CD14-positive monocyte (primary cell): ENCODE data around the gene OR4S2. TPM values are rescaled to one million over a fixed set of nuclear protein-coding genes. Genes with fewer than 3 reads are reported as not detected.

Source experiments
- DNase-seq, 3 donors: peaks; one replicate each; pipeline ENCODE4 v3.0.0-alpha.2; 2011 to 2022
- H2AFZ ChIP-seq: 2 replicates; pipeline ENCODE4 v1.6.0; 2012; ENCODE audit warnings: mild to moderate bottlenecking, low read depth, low read length, inconsistent platforms; ENCODE audit not compliant: insufficient read depth, poor library complexity, severe bottlenecking
- H3K27ac ChIP-seq, 2 donors: 1 replicate in 1 of 2; 2 replicates in 1 of 2; pipeline ENCODE4 v1.5.1; 2012 to 2013; ENCODE audit warnings: low read length in 2 of 2, control low read depth in 1 of 2, inconsistent platforms in 1 of 2, low read depth in 1 of 2, mild to moderate bottlenecking in 1 of 2
- H3K27me3 ChIP-seq, 2 donors: one replicate each; pipeline versions ENCODE4 v1.6.0 to v1.6.1; 2011 to 2013; ENCODE audit warnings: low read length in 2 of 2; ENCODE audit not compliant: control insufficient read depth in 2 of 2, insufficient read depth in 2 of 2
- H3K36me3 ChIP-seq, 2 donors: replicated peaks in 1 of 2; 1 replicate in 1 of 2; 2 replicates in 1 of 2; pipeline versions ENCODE4 v1.5.1 to v1.6.1; 2012 to 2013; ENCODE audit warnings: low read length in 2 of 2, control low read depth in 1 of 2, inconsistent platforms in 1 of 2, mild to moderate bottlenecking in 1 of 2; ENCODE audit not compliant: insufficient read depth in 2 of 2, control insufficient read depth in 1 of 2
- H3K4me1 ChIP-seq, 2 donors: 1 replicate in 1 of 2; 2 replicates in 1 of 2; pipeline versions ENCODE4 v1.5.1 to v1.6.1; 2012 to 2013; ENCODE audit warnings: low read length in 2 of 2, control low read depth in 1 of 2, inconsistent platforms in 1 of 2, mild to moderate bottlenecking in 1 of 2, moderate library complexity in 1 of 2; ENCODE audit not compliant: insufficient read depth in 2 of 2, control insufficient read depth in 1 of 2
- H3K4me2 ChIP-seq: replicated peaks from 2 replicates; pipeline ENCODE3; 2012; ENCODE audit warnings: low read length, moderate library complexity, mild to moderate bottlenecking; ENCODE audit not compliant: poor library complexity, severe bottlenecking; ENCODE audit errors: extremely low read depth
- H3K4me3 ChIP-seq, 3 experiments: fragments of 200-600 bp in 1 of 3; sonication (generic) in 1 of 3; replicated peaks in 1 of 3; 1 replicate in 2 of 3; 2 replicates in 1 of 3; pipeline ENCODE4 v1.5.1; 2011 to 2013; ENCODE audit warnings: low read length in 3 of 3, mild to moderate bottlenecking in 3 of 3, control low read depth in 2 of 3, low read depth in 2 of 3, inconsistent platforms in 1 of 3, moderate library complexity in 1 of 3
- H3K79me2 ChIP-seq: 2 replicates; pipeline ENCODE4 v1.6.0; 2012; ENCODE audit warnings: mild to moderate bottlenecking, control low read depth, inconsistent platforms, low read length, moderate library complexity; ENCODE audit not compliant: insufficient read depth
- H3K9ac ChIP-seq: 2 replicates; pipeline ENCODE4 v1.6.0; 2017; ENCODE audit warnings: low read length, mild to moderate bottlenecking; ENCODE audit not compliant: insufficient read depth, poor library complexity, severe bottlenecking
- H3K9me3 ChIP-seq, 2 donors: replicated peaks in 1 of 2; 1 replicate in 1 of 2; 2 replicates in 1 of 2; pipeline versions ENCODE4 v1.5.1 to v1.6.1; 2012 to 2013; ENCODE audit warnings: low read length in 2 of 2, control low read depth in 1 of 2; ENCODE audit not compliant: control insufficient read depth in 1 of 2, insufficient read depth in 1 of 2
- H4K20me1 ChIP-seq: 2 replicates; pipeline ENCODE4 v1.6.0; 2012; ENCODE audit warnings: mild to moderate bottlenecking, low read length, control low read depth, moderate library complexity; ENCODE audit not compliant: insufficient read depth
- H3K27ac Mint-ChIP-seq, 7 donors: one replicate each; pipeline ENCODE4 v1.8.0; 2020; ENCODE audit warnings: mild to moderate bottlenecking in 7 of 7, mixed read lengths in 7 of 7, moderate library complexity in 6 of 7, inconsistent platforms in 2 of 7
- H3K27me3 Mint-ChIP-seq, 3 donors: one replicate each; pipeline ENCODE4 v1.8.0; 2021 to 2022; ENCODE audit warnings: low read depth in 3 of 3, mild to moderate bottlenecking in 3 of 3, mixed read lengths in 3 of 3, moderate library complexity in 3 of 3, inconsistent platforms in 1 of 3
- H3K36me3 Mint-ChIP-seq, 2 donors: one replicate each; pipeline ENCODE4 v1.8.0; 2020; ENCODE audit warnings: mixed read lengths in 2 of 2, inconsistent platforms in 1 of 2, mild to moderate bottlenecking in 1 of 2
- H3K4me1 Mint-ChIP-seq: one replicate; pipeline ENCODE4 v1.8.0; 2020; ENCODE audit warnings: mild to moderate bottlenecking, mixed read lengths
- H3K4me3 Mint-ChIP-seq, 2 donors: one replicate each; pipeline ENCODE4 v1.8.0; 2020; ENCODE audit warnings: mild to moderate bottlenecking in 2 of 2, mixed read lengths in 2 of 2, moderate library complexity in 1 of 2
- H3K9me3 Mint-ChIP-seq, 7 donors: one replicate each; pipeline ENCODE4 v1.8.0; 2020 to 2022; ENCODE audit warnings: mixed read lengths in 7 of 7, mild to moderate bottlenecking in 6 of 7, moderate library complexity in 6 of 7, inconsistent platforms in 2 of 7
- CTCF ChIP-seq: fragments of 200-600 bp; IDR thresholded peaks from one replicate; pipeline ENCODE4 v1.8.0; 2022; ENCODE audit warnings: antibody characterized with exemption, mild to moderate bottlenecking
- WGBS: methylation state at CpG from one replicate; pipeline ENCODE4 v1.1.5; 2013; ENCODE audit warnings: missing lambda C conversion rate; ENCODE audit not compliant: insufficient coverage; 5-methylcytosine and 5-hydroxymethylcytosine counted together
- intact Hi-C, 2 donors: fragments of 100-400 bp; cut with micrococcal nuclease; formaldehyde crosslinking; loops; one replicate each; pipeline versions ENCODE4 v1.15.0 to v1.15.1; 2023
- polyA plus RNA-seq, 3 donors: library from polyadenylated mRNA; depleted of rRNA in 1 of 3; unstranded in 2 of 3; stranded (reverse) in 1 of 3; fragments of 300-500 nt in 2 of 3; fragments of >200 nt in 1 of 3; fragmentation: Illumina TruSeq in 2 of 3; gene quantifications; 1 replicate in 2 of 3; 2 replicates in 1 of 3; pipeline ENCODE4 v1.2.3, GENCODE V29; 2012 to 2021

Gene OR4S2
- polyA plus RNA-seq, 3 donors, result not detected

- no peak overlapping the region for H3K27ac ChIP-seq
- no peaks in the 10 kb centered on the region for H3K36me3 ChIP-seq
- no peak overlapping the region for H3K4me3 ChIP-seq
- H3K4me3 Mint-ChIP-seq, result no peak overlapping the region
- no peaks in the 10 kb centered on the region for H3K79me2 ChIP-seq
- H3K9ac ChIP-seq, result no peak overlapping the region
- no peak overlapping the region for H2AFZ ChIP-seq
- DNase-seq, result no peak
- no peak overlapping the region for H3K27ac Mint-ChIP-seq
- no peaks in the 10 kb centered on the region for H3K9me3 ChIP-seq
- H3K9me3 Mint-ChIP-seq, result peaks cover 0 to 6% (median 0%) of the 10 kb centered on the region in 7 donors
- intact Hi-C loops, result no loop called here
- no peak overlapping the region for H3K4me2 ChIP-seq
- WGBS, result 70% methylated on average over 2 of the region's 5 CpGs
- no peaks in the 10 kb centered on the region for H3K4me1 Mint-ChIP-seq
- no peaks in the 10 kb centered on the region for H3K27me3 Mint-ChIP-seq
- TF ChIP-seq CTCF, result no peak
- H3K27me3 ChIP-seq, result no peaks in the 10 kb centered on the region
- H3K4me1 ChIP-seq, result no peaks in the 10 kb centered on the region
- H3K36me3 Mint-ChIP-seq, result no peaks in the 10 kb centered on the region
- H4K20me1 ChIP-seq, result no peaks in the 10 kb centered on the region
These were observed 25.7 kb downstream of the OR4S2 start for GRCh38 chr11:55673860-55674259.

DNA sequence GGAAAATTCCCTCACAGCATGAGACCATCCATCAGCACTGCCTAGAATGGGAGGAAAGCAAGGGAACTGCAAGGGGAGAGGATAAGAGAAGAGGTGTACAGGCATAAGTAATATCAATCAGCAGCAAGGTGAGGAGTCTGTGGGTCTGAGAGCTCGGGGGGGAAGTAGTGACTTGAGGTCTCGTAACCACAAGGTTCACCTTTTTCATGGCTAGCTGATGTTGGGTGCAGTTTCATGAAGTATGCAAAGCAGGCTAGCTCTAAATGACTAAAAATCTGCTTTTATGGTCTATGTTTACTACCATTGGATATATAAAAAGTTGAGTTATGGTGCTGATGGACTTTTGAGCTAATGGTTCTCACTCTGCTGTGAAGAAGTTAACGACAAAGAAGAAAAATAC, 49.7 kb downstream of the OR4S2 start:
- Histone ChIP-seq H2AFZ (no peak overlapping the region), H3K9me3 (peaks cover 22 to 26% of the 10 kb centered on the region in 2 donors), H3K4me2 (no peak overlapping the region), H3K79me2 (no peaks in the 10 kb centered on the region), H3K27me3 (no peaks in the 10 kb centered on the region), H4K20me1 (no peaks in the 10 kb centered on the region), H3K4me1 (no peaks in the 10 kb centered on the region), H3K4me3 (no peak overlapping the region), H3K27ac (no peak overlapping the region), H3K36me3 (no peaks in the 10 kb centered on the region), H3K9ac (no peak overlapping the region)
- DNase-seq, result no peak
- Mint-ChIP-seq H3K36me3 (no peaks in the 10 kb centered on the region), H3K4me3 (no peak overlapping the region), H3K27me3 (peaks cover 0 to 2% (median 0%) of the 10 kb centered on the region in 3 donors), H3K9me3 (peaks cover 2 to 20% (median 8%) of the 10 kb centered on the region in 7 donors), H3K4me1 (no peaks in the 10 kb centered on the region), H3K27ac (no peak overlapping the region)
- no peak for TF ChIP-seq CTCF
- WGBS, result no CpG with 5 or more reads among the region's 3 CpGs
- intact Hi-C loops, result no loop called here
